ENCODE results near the gene NCEH1.
"Not testable (repeated sequence)": the region's sequence is repeated elsewhere in the genome, so short reads cannot be mapped to it uniquely, and the experiment has no call there.

GRCh38 chr3:172702731-172703130, 8.1 kb downstream of the NCEH1 start:
- TF ChIP-seq JUNB (IDR thresholded peaks at IDR 0.05; ENCODE audit: unreplicated experiment); CTCF (conservative IDR thresholded peaks at IDR 0.05; ENCODE audit: low read depth in 2 of 2); EZH2 (IDR thresholded peaks at IDR 0.05; ENCODE audit: low read depth, unreplicated experiment): not testable (repeated sequence)
